SK-N-SH treated with all-trans-retinoic acid at 6 μM for 48 hours (cell line): Measurements from ENCODE around the gene CXCR6.

ENCODE experiments used
- ATAC-seq: fragments of 200-7000 bp; cut with Tn5 transposase; 3 replicates; pipeline ENCODE4 v1.9.1; 2020; ENCODE audit warnings: mild to moderate bottlenecking, moderate library complexity
- ARNTL ChIP-seq: fragments of 450-650 bp; formaldehyde crosslinking; IDR thresholded peaks from 2 replicates; pipeline ENCODE4 v1.5.0; 2020; ENCODE audit warnings: low read depth, mild to moderate bottlenecking, moderate library complexity, borderline replicate concordance
- BACH2 ChIP-seq: fragments of 250-450 bp; sonication (Bioruptor Pico); IDR thresholded peaks from 2 replicates; pipeline ENCODE4 v1.9.0; 2021; ENCODE audit warnings: mild to moderate bottlenecking, borderline replicate concordance
- CSDC2 ChIP-seq: fragments of 250-450 bp; sonication (Bioruptor Pico); IDR thresholded peaks from 2 replicates; pipeline ENCODE4 v1.5.0; 2020; ENCODE audit warnings: mild to moderate bottlenecking, moderate library complexity
- CSRNP3 ChIP-seq: fragments of 250-450 bp; sonication (Bioruptor Pico); IDR thresholded peaks from 2 replicates; pipeline ENCODE4 v1.5.1; 2021; ENCODE audit warnings: mild to moderate bottlenecking, moderate library complexity
- GLIS3 ChIP-seq: fragments of 250-450 bp; sonication (Bioruptor Pico); IDR thresholded peaks from 2 replicates; pipeline ENCODE4 v1.5.0; 2020; ENCODE audit warnings: mild to moderate bottlenecking, moderate library complexity
- ISL1 ChIP-seq: fragments of 250-450 bp; sonication (Bioruptor Pico); IDR thresholded peaks from 2 replicates; pipeline ENCODE4 v2.1.2; 2022; ENCODE audit warnings: mild to moderate bottlenecking, moderate library complexity
- OSR1 ChIP-seq: fragments of 250-450 bp; sonication (Bioruptor Pico); IDR thresholded peaks from 2 replicates; pipeline ENCODE4 v1.8.0; 2022; ENCODE audit warnings: moderate library complexity, mild to moderate bottlenecking, inconsistent platforms
- PATZ1 ChIP-seq: fragments of 250-450 bp; sonication (Bioruptor Pico); IDR thresholded peaks from 2 replicates; pipeline ENCODE4 v1.8.0; 2020; ENCODE audit warnings: mild to moderate bottlenecking, moderate library complexity, borderline replicate concordance
- POU6F1 ChIP-seq: fragments of 250-450 bp; sonication (Bioruptor Pico); IDR thresholded peaks from 2 replicates; pipeline ENCODE4 v1.8.0; 2021; ENCODE audit warnings: low read depth, mild to moderate bottlenecking, moderate library complexity, borderline replicate concordance
- PPARA ChIP-seq: fragments of 250-450 bp; sonication (Bioruptor Pico); IDR thresholded peaks from 2 replicates; pipeline ENCODE4 v1.5.0; 2020; ENCODE audit warnings: mild to moderate bottlenecking, borderline replicate concordance
- SNAI2 ChIP-seq: fragments of 250-450 bp; sonication (Bioruptor Pico); IDR thresholded peaks from 2 replicates; pipeline ENCODE4 v1.5.0; 2020; ENCODE audit warnings: mild to moderate bottlenecking, moderate library complexity
- TCF4 ChIP-seq: fragments of 250-450 bp; sonication (Bioruptor Pico); IDR thresholded peaks from 2 replicates; pipeline ENCODE4 v1.8.0; 2021; ENCODE audit warnings: mild to moderate bottlenecking, moderate library complexity, borderline replicate concordance
- TSHZ2 ChIP-seq: fragments of 250-450 bp; sonication (Bioruptor Pico); IDR thresholded peaks from 2 replicates; pipeline ENCODE4 v1.5.0; 2020; ENCODE audit warnings: mild to moderate bottlenecking, moderate library complexity
- ZC3H10 ChIP-seq: fragments of 250-450 bp; sonication (Bioruptor Pico); IDR thresholded peaks from 2 replicates; pipeline ENCODE4 v1.5.1; 2021; ENCODE audit warnings: mild to moderate bottlenecking, moderate library complexity
- ZFP3 ChIP-seq: fragments of 250-450 bp; sonication (Bioruptor Pico); IDR thresholded peaks from 2 replicates; pipeline ENCODE4 v1.5.0; 2020; ENCODE audit warnings: mild to moderate bottlenecking, moderate library complexity
- ZFP30 ChIP-seq: fragments of 450-650 bp; formaldehyde crosslinking; IDR thresholded peaks from 2 replicates; pipeline ENCODE4 v1.5.0; 2022; ENCODE audit warnings: mild to moderate bottlenecking, moderate library complexity
- ZNF565 ChIP-seq: fragments of 450-650 bp; formaldehyde crosslinking; conservative IDR thresholded peaks from 2 replicates; pipeline ENCODE4 v1.5.0; 2020; ENCODE audit warnings: low read depth, mild to moderate bottlenecking, moderate library complexity
- ZNF70 ChIP-seq: fragments of 450-650 bp; formaldehyde crosslinking; IDR thresholded peaks from 2 replicates; pipeline ENCODE4 v1.5.0; 2020; ENCODE audit warnings: mild to moderate bottlenecking, moderate library complexity
- ZNF8 ChIP-seq: fragments of 450-650 bp; formaldehyde crosslinking; IDR thresholded peaks from 2 replicates; pipeline ENCODE4 v1.5.0; 2020; ENCODE audit warnings: mild to moderate bottlenecking, moderate library complexity

The CXCR6 gene

GRCh38 chr3:45936261-45936660 lies 7.0 kb upstream of the CXCR6 start:
- TF ChIP-seq PATZ1 (CRISPR knock-in tag) (no peak), ZFP30 (CRISPR knock-in tag) (no peak), TCF4 (no peak), ZC3H10 (CRISPR knock-in tag) (no peak), ARNTL (CRISPR knock-in tag) (no peak), OSR1 (no peak)
- ATAC-seq: no peak

GRCh38 chr3:45937206-45938042 lies 5.8 kb upstream of the CXCR6 start:
- TF ChIP-seq ZNF565 (CRISPR knock-in tag): no peak
- no peak for TF ChIP-seq CSRNP3
- no peak for TF ChIP-seq TSHZ2 (CRISPR knock-in tag)
- TF ChIP-seq BACH2 (CRISPR knock-in tag): no peak
- TF ChIP-seq SNAI2: no peak
- no peak for TF ChIP-seq ARNTL (CRISPR knock-in tag)
- no peak for TF ChIP-seq CSDC2
- TF ChIP-seq ZFP30 (CRISPR knock-in tag): no peak
- no peak for TF ChIP-seq ZNF8 (CRISPR knock-in tag)
- TF ChIP-seq OSR1: no peak
- ATAC-seq: no peak

- ATAC-seq: no peak
- no peak for TF ChIP-seq ZC3H10 (CRISPR knock-in tag)
- TF ChIP-seq TCF4: no peak
- TF ChIP-seq ARNTL (CRISPR knock-in tag): no peak
- no peak for TF ChIP-seq ZNF8 (CRISPR knock-in tag)
- no peak for TF ChIP-seq ZFP30 (CRISPR knock-in tag)
- no peak for TF ChIP-seq BACH2 (CRISPR knock-in tag)
- TF ChIP-seq CSRNP3: no peak
- TF ChIP-seq ISL1 (CRISPR knock-in tag): no peak
- TF ChIP-seq GLIS3 (CRISPR knock-in tag): no peak
- TF ChIP-seq OSR1: no peak
- no peak for TF ChIP-seq ZNF70 (CRISPR knock-in tag)
- no peak for TF ChIP-seq PPARA (CRISPR knock-in tag)
- no peak for TF ChIP-seq CSDC2
- TF ChIP-seq TSHZ2 (CRISPR knock-in tag): no peak
- TF ChIP-seq POU6F1 (CRISPR knock-in tag): no peak
- no peak for TF ChIP-seq ZFP3
- no peak for TF ChIP-seq SNAI2
- no peak for TF ChIP-seq ZNF565 (CRISPR knock-in tag)
- no peak for TF ChIP-seq PATZ1 (CRISPR knock-in tag)
These were observed 5.2 kb upstream of the CXCR6 start for GRCh38 chr3:45938043-45938435.
